Measurements from ENCODE around the gene ZNF540. TPM values are rescaled to one million over a fixed set of nuclear protein-coding genes. Genes with fewer than 3 reads are reported as not detected.

The ZNF540 gene
- total and polyA plus RNA-seq, 2 of the 8 experiments (the other 6 are each of a cell fraction or from before 2014, with no cell fraction given) = 0.15 to 0.17 TPM

DNA sequence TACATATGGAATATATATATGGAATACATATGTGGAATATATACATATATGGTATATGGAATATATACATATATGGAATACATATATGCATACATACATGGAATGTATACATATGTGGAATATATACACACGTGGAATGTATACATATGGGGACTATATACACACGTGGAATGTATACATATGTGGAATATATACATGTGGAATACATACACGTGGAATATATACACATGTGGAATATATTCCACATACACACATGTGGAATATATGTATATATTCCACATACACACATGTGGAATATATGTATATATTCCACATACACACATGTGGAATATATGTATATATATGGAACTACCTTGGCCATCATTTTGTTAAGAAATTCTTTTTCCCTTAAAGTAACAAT lies 31.2 kb upstream of the ZNF540 start:
- TF ChIP-seq RFX5 (IDR thresholded peaks at IDR 0.05; ENCODE audit: borderline replicate concordance, low read depth, low read length) = no peak
- TF ChIP-seq EZH2 (IDR thresholded peaks at IDR 0.05; ENCODE audit: low read depth, low read length, severe bottlenecking) = no peak
- no peak overlapping the region for H3K14ac ChIP-seq (ENCODE audit: insufficient read length)
- DNase-seq (ENCODE audit: low read depth in 1 of 2, low spot score in 2 of 2) (no peak), FAIRE-seq (no peak)
- no peak overlapping the region for H3K27ac ChIP-seq (ENCODE audit: low read depth, low read length)
- no peak overlapping the region for H2AK5ac ChIP-seq (ENCODE audit: low read depth, low read length)
- H3K36me3 ChIP-seq (ENCODE audit: control insufficient read depth in 2 of 4, insufficient read depth in 4 of 4, low read length in 3 of 4) = peaks cover 0 to 27% (median 10%) of the 10 kb centered on the region in 4 experiments; a peak in 6 of 8 replicates
- H3K23ac ChIP-seq (ENCODE audit: insufficient read length) = no peak overlapping the region
- no peaks in the 10 kb centered on the region for H3K79me1 ChIP-seq (ENCODE audit: low read depth, low read length)
- H2BK12ac ChIP-seq (ENCODE audit: low read depth, low read length) = no peak overlapping the region
- no peak overlapping the region for H3K56ac ChIP-seq (replicated peaks; ENCODE audit: insufficient read length, low read depth, low read length)
- H2BK15ac ChIP-seq (ENCODE audit: low read length) = no peak overlapping the region
- peaks cover 77 to 84% of the 10 kb centered on the region in 2 experiments for H3K9me3 ChIP-seq (ENCODE audit: insufficient read depth in 2 of 2, low read depth in 1 of 2, low read length in 1 of 2)
- H3K79me2 ChIP-seq (ENCODE audit: control insufficient read depth in 1 of 2, insufficient read depth in 2 of 2, low read length in 2 of 2) = no peaks in the 10 kb centered on the region
- no peak overlapping the region for H2BK20ac ChIP-seq (ENCODE audit: low read length)
- H3K18ac ChIP-seq (ENCODE audit: extremely low read depth, low read length) = no peak overlapping the region
- no peaks in the 10 kb centered on the region for H3K23me2 ChIP-seq (ENCODE audit: low read depth, low read length)
- H2AFZ ChIP-seq (ENCODE audit: low read length) = no peak overlapping the region
- H4K8ac ChIP-seq (ENCODE audit: extremely low read depth, insufficient read depth, low read length) = no peak overlapping the region
- POLR2A ChIA-PET (ENCODE audit: partially characterized antibody) = no interaction called here
- no peaks in the 10 kb centered on the region for H3K4me1 ChIP-seq (replicated peaks in 1 of 4; ENCODE audit: control insufficient read depth in 3 of 4, insufficient read depth in 4 of 4, low read length in 3 of 4)
- H4K5ac ChIP-seq (ENCODE audit: insufficient read length, low read depth, low read length) = no peak overlapping the region
- no peak overlapping the region for H3K4me2 ChIP-seq (ENCODE audit: insufficient read depth in 1 of 2, low read depth in 2 of 2, low read length in 2 of 2)
- CTCF ChIA-PET (ENCODE audit: partially characterized antibody) = interaction anchor here (0.6 to 1.1 kb wide), 2 partner anchors 20 to 1121 kb away, joined by 3 to 4 read pairs; no protein-coding TSS in a partner anchor
- no peaks in the 10 kb centered on the region for H4K20me1 ChIP-seq (replicated peaks in 1 of 2; ENCODE audit: control insufficient read depth in 1 of 2, insufficient read depth in 2 of 2, low read length in 2 of 2)
- no peak overlapping the region for H4K91ac ChIP-seq (replicated peaks; ENCODE audit: insufficient read length, low read length)
- H3K9ac ChIP-seq (replicated peaks in 1 of 4; ENCODE audit: extremely low read depth in 1 of 4, low read depth in 3 of 4, low read length in 3 of 4) = no peak overlapping the region
- H2BK5ac ChIP-seq (ENCODE audit: low read depth, low read length) = no peak overlapping the region
- H3K27me3 ChIP-seq (replicated peaks in 1 of 4; ENCODE audit: control insufficient read depth in 3 of 4, extremely low read depth in 1 of 4, insufficient read depth in 3 of 4, low read length in 3 of 4) = no peaks in the 10 kb centered on the region
- WGBS, 2 experiments (ENCODE audit: extremely low coverage in 1 of 2, insufficient coverage in 1 of 2, insufficient read length in 1 of 2, insufficient replicate concordance in 2 of 2, low coverage in 1 of 2, low lambda C conversion rate in 2 of 2, missing lambda C conversion rate in 1 of 2) = 92% methylated on average over 3 of the region's 3 CpGs; no CpG with 5 or more reads in 1 of the 2 experiments
- H2BK120ac ChIP-seq (replicated peaks; ENCODE audit: low read depth, low read length) = no peak overlapping the region
- H3K4me3 ChIP-seq (ENCODE audit: extremely low read depth in 1 of 4, insufficient read depth in 2 of 4, low read depth in 3 of 4, low read length in 4 of 4) = no peak overlapping the region
- no peak overlapping the region for H3K4ac ChIP-seq (replicated peaks; ENCODE audit: insufficient read length, low read depth, low read length)

All from H1 (cell line).